Fibroblast of the aortic adventitia (primary cell): ENCODE data around the gene ASIC1. TPM values are rescaled to one million over a fixed set of nuclear protein-coding genes. Genes with fewer than 3 reads are reported as not detected.
A peak's percentile ranks its signal among the peaks of the same experiment; 100 is the strongest.

ENCODE experiments used
- DNase-seq: peaks from one replicate; pipeline ENCODE4 v3.0.0-alpha.2; 2010; ENCODE audit warnings: low read depth
- H3K4me3 ChIP-seq: 2 replicates; pipeline ENCODE4 v1.5.1; 2011; ENCODE audit warnings: low read depth, mild to moderate bottlenecking, control low read depth, low read length, moderate library complexity
- total RNA-seq: library from RNA; depleted of rRNA; stranded (reverse); fragments of >200 nt; gene quantifications from 2 replicates; pipeline ENCODE4 v1.2.3, GENCODE V29; 2012; ENCODE audit warnings: low replicate concordance
- TF ChIP-seq, protein P1 (sequence below): IDR thresholded peaks from 2 replicates; pipeline ENCODE4 v1.5.1; 2011; ENCODE audit warnings: mild to moderate bottlenecking, low read length, control low read depth, inconsistent platforms; ENCODE audit not compliant: insufficient read depth

Gene ASIC1
- total RNA-seq, 1 donor = 4.9 TPM

DNA sequence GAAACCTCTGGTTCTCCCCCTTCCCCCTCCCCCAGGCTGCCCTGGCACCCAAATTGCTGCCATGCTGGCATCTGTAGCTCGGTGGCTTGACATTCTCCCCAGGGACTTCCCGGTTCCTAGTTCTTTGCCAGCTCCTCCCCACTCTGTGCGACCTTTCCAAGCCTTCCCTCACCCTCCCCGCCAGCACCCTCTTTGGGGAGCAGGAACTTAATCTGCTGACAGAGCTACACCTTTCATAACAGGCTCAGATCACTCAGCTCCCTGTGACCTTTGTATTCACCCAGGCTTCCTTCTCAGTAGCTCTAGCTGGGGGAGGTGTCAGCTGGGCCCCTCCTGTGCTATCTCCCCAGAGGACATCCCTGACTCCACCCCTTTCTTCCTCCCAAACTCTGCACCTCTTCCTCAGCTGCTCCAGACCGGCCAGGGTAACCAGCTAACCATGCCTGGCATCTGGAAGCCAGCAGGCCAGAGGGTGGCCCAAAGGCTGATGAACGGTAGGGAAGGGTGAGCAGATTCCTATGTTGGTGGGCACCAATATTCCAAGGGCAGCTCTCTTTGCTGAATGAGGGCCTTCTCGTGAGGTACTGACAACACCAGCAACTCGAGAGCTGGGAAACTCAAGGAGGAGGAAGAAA is 52.8 kb downstream of the ASIC1 start:
- TF ChIP-seq, protein P1, sequence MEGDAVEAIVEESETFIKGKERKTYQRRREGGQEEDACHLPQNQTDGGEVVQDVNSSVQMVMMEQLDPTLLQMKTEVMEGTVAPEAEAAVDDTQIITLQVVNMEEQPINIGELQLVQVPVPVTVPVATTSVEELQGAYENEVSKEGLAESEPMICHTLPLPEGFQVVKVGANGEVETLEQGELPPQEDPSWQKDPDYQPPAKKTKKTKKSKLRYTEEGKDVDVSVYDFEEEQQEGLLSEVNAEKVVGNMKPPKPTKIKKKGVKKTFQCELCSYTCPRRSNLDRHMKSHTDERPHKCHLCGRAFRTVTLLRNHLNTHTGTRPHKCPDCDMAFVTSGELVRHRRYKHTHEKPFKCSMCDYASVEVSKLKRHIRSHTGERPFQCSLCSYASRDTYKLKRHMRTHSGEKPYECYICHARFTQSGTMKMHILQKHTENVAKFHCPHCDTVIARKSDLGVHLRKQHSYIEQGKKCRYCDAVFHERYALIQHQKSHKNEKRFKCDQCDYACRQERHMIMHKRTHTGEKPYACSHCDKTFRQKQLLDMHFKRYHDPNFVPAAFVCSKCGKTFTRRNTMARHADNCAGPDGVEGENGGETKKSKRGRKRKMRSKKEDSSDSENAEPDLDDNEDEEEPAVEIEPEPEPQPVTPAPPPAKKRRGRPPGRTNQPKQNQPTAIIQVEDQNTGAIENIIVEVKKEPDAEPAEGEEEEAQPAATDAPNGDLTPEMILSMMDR = no peak
- no peak overlapping the region for H3K4me3 ChIP-seq
- DNase-seq = no peak

DNA sequence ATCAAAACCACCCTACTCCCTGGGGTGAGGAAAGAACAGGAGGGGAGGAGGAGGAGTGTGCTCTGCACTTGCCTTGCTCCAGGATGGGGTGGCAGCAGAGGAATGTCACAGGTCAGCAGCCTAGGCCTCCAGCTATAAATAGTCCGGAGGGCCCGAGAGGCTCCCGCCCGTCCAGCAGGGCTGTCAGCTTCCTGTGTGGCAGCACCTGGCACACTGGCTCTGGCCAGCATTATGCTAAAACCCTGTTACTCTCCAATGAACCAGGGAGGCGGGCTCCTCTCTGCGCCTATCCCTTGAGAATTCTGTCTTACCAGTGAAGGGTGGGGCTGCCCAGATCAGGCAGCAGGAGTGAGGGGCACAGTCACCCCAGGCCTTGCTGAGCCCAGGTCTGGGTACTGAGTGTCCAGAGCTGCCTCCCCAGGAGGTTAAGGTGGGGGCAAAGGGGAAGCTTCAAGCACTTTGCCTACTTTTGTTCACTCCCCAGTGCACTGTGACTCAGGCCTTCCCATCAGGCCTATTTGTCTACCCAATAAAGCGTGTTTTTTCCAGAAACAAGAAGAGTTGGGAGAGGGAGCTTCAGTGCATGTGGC is 53.5 kb downstream of the ASIC1 start:
- DNase-seq = peak; percentile 31
- no peak overlapping the region for H3K4me3 ChIP-seq
- TF ChIP-seq, protein P1 = no peak

DNA sequence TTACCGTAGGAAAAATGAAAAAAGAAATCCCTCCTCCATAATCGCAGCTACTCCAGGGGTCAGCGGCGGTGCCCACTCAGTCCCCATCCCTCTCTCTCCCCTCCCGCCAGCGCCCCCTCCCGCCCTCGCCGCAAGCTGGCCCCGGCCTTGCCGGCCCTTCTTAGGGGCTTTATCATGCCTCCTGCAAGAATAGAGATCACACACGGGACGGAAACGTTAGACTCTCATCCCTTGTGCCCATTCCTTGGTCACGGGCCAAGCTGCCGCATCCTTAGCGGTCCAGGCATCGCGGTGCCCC is 53.9 kb downstream of the ASIC1 start:
- TF ChIP-seq, protein P1 = no peak
- H3K4me3 ChIP-seq = peak overlapping the region; percentile 53
- DNase-seq = no peak

DNA sequence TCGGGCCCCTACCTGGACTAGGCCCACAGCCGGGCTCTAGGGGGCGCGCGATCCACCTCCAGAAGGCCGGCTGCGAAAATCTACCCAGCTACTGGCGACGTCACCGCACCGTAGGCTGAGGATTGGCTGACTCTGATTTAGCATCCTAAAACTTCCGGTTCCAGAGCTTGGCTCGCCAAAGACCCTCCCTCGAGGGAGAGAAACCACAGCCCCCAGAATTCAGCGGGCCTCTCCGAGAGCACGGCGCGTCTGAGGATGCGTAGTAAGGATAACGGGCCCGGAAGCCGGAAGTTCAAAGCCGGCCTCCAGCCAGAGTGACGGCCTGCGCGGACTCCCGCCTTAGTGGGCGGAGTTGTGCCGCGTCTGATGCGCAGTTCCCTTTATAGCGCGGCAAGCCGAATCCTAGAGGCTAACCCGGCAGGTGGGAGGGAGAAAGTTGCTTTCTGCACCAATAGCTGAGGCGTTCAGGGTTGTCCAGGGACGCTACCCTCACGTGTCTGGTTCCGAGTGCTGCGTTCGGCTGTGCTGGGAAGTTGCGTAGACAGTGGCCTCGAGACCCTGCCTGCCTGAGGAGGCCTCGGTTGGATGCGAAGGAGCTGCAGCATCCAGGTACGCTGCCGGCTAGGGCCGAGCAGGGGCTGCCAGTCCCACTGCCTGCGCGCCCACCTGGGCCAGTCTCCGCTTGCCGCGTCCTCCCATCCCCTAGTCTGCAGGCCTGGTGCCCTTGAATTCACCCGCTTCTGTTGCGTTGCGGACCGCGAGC is 54.5 kb downstream of the ASIC1 start, which contains the start of gene COX14:
Gene COX14 (plus strand): TSS at position 544 of the 763 bp plus-strand sequence. CDS start 7,808 bp downstream, outside the sequence.
- peak; percentile 100 for DNase-seq
- TF ChIP-seq, protein P1 = peak; percentile 90
- peak within 1 kb of the TSS; percentile 100 for H3K4me3 ChIP-seq

- TF ChIP-seq, protein P1 = no peak
- DNase-seq = no peak
- peak overlapping the region; percentile 100 for H3K4me3 ChIP-seq
Observed at GRCh38 chr12:50112456-50113218, 55.2 kb downstream of the ASIC1 start.

- no peak overlapping the region for H3K4me3 ChIP-seq
- TF ChIP-seq, protein P1 = no peak
- no peak for DNase-seq
Observed at GRCh38 chr12:50117057-50117622, 59.7 kb downstream of the ASIC1 start.
